Keratinocyte (primary cell): ENCODE measurements around the gene KLF1. TPM values are rescaled to one million over a fixed set of nuclear protein-coding genes. Genes with fewer than 3 reads are reported as not detected.

ENCODE experiments used
- DNase-seq: peaks from one replicate; pipeline ENCODE4 v3.0.0-alpha.2; 2011; ENCODE audit warnings: low read depth, missing footprints, low spot score
- FAIRE-seq: peaks from 2 replicates; lab custom pipeline; 2011; peaks lifted over from hg19 to GRCh38; lab: Jason Lieb, UNC
- H2AFZ ChIP-seq: 2 replicates; pipeline ENCODE4 v1.6.0; 2012; ENCODE audit warnings: low read length, control low read depth, inconsistent platforms; ENCODE audit not compliant: control insufficient read depth
- H3K27ac ChIP-seq: 2 replicates; pipeline ENCODE4 v1.5.1; 2011; ENCODE audit warnings: low read length; ENCODE audit not compliant: control insufficient read depth, insufficient read depth
- H3K27me3 ChIP-seq: 3 replicates; pipeline ENCODE4 v1.6.0; 2011; ENCODE audit warnings: low read length; ENCODE audit not compliant: control insufficient read depth, insufficient read depth; ENCODE audit errors: extremely low read depth
- H3K36me3 ChIP-seq, 2 experiments: 2 replicates in 1 of 2; 3 replicates in 1 of 2; pipeline ENCODE4 v1.5.1; 2011; ENCODE audit warnings: low read length in 2 of 2, mild to moderate bottlenecking in 1 of 2; ENCODE audit not compliant: control insufficient read depth in 2 of 2, insufficient read depth in 2 of 2; ENCODE audit errors: extremely low read depth in 1 of 2
- H3K4me1 ChIP-seq: 3 replicates; pipeline ENCODE4 v1.5.1; 2011; ENCODE audit warnings: low read length; ENCODE audit not compliant: control insufficient read depth, insufficient read depth; ENCODE audit errors: extremely low read depth
- H3K4me2 ChIP-seq: 3 replicates; pipeline ENCODE4 v1.6.0; 2011; ENCODE audit warnings: low read depth, low read length; ENCODE audit not compliant: control insufficient read depth, insufficient read depth; ENCODE audit errors: extremely low read depth
- H3K4me3 ChIP-seq, 3 experiments: fragments of 200-600 bp in 1 of 3; sonication (generic) in 1 of 3; 2 replicates in 2 of 3; 3 replicates in 1 of 3; pipeline ENCODE4 v1.5.1; 2011 to 2016; ENCODE audit warnings: low read length in 3 of 3, mild to moderate bottlenecking in 3 of 3, control low read depth in 2 of 3, inconsistent platforms in 1 of 3, low read depth in 1 of 3, mixed read lengths in 1 of 3, mixed run types in 1 of 3, moderate library complexity in 1 of 3; ENCODE audit not compliant: control insufficient read depth in 2 of 3, insufficient read depth in 2 of 3; ENCODE audit errors: extremely low read depth in 1 of 3
- H3K79me2 ChIP-seq: 2 replicates; pipeline ENCODE4 v1.6.0; 2012; ENCODE audit warnings: low read length; ENCODE audit not compliant: control insufficient read depth, insufficient read depth
- H3K9ac ChIP-seq: 3 replicates; pipeline ENCODE4 v1.6.0; 2011; ENCODE audit warnings: low read length; ENCODE audit not compliant: control insufficient read depth, insufficient read depth; ENCODE audit errors: extremely low read depth
- H3K9me1 ChIP-seq: 3 replicates; pipeline ENCODE4 v1.6.0; 2011; ENCODE audit warnings: low read length; ENCODE audit not compliant: control insufficient read depth, insufficient read depth; ENCODE audit errors: extremely low read depth
- H3K9me3 ChIP-seq: 2 replicates; pipeline ENCODE4 v1.5.1; 2012; ENCODE audit warnings: low read depth, low read length; ENCODE audit not compliant: control insufficient read depth
- H4K20me1 ChIP-seq: 3 replicates; pipeline ENCODE4 v1.6.0; 2011; ENCODE audit warnings: low read length; ENCODE audit not compliant: control insufficient read depth, insufficient read depth; ENCODE audit errors: extremely low read depth
- CTCF ChIP-seq, 3 experiments: IDR thresholded peaks in 1 of 3; conservative IDR thresholded peaks in 1 of 3; optimal IDR thresholded peaks in 1 of 3; 2 replicates in 2 of 3; 3 replicates in 1 of 3; pipeline versions ENCODE3 to v1.5.1; 2011; ENCODE audit warnings: low read length in 3 of 3, mild to moderate bottlenecking in 3 of 3, moderate library complexity in 2 of 3, control low read depth in 1 of 3, inconsistent platforms in 1 of 3; ENCODE audit not compliant: insufficient read depth in 2 of 3; ENCODE audit errors: extremely low read depth in 1 of 3
- EZH2 ChIP-seq: IDR thresholded peaks from one replicate; pipeline ENCODE4 v1.6.1; 2012; ENCODE audit warnings: inconsistent platforms, mild to moderate bottlenecking, low read length, moderate library complexity
- dilution Hi-C: fragments of 300-500 bp; cut with MboI; formaldehyde crosslinking; loops from one replicate; pipeline ENCODE4 v1.7.0; 2020; ENCODE audit warnings: low sequenced_read_pairs; ENCODE audit not compliant: extremely low pct_ligation_motif_present
- polyA plus RNA-seq, 5 experiments: library from polyadenylated mRNA; depleted of rRNA in 3 of 5; stranded (reverse) in 3 of 5; stranded (forward) in 1 of 5; unstranded in 1 of 5; fragments of >200 nt; gene quantifications; 1 replicate in 1 of 5; 2 replicates in 3 of 5; 3 replicates in 1 of 5; pipeline versions ENCODE4 v1.2.1 to v1.2.3, GENCODE V29; 2011 to 2012; ENCODE audit warnings: missing spikeins in 2 of 5, low read depth in 1 of 5, low replicate concordance in 1 of 5

The KLF1 gene
- polyA plus RNA-seq, 1 donor (not counting 4 experiments of a cell fraction or from before 2014, with no cell fraction given), result not detected

GRCh38 chr19:12932392-12933286, 45.6 kb upstream of the KLF1 start:
- peaks cover 25 to 27% of the 10 kb centered on the region in 2 experiments for H3K36me3 ChIP-seq
- H3K79me2 ChIP-seq, result peaks cover 36% of the 10 kb centered on the region
- no peaks in the 10 kb centered on the region for H4K20me1 ChIP-seq
- H3K4me3 ChIP-seq, result peak overlapping the region; percentile 80 to 98 (median 82)
- H3K9ac ChIP-seq, result peak overlapping the region; percentile 92
- peak overlapping the region; percentile 97 for H3K4me2 ChIP-seq
- H3K27me3 ChIP-seq, result no peaks in the 10 kb centered on the region
- peak overlapping the region; percentile 83 for H2AFZ ChIP-seq
- no peak for TF ChIP-seq CTCF (optimal IDR thresholded peaks at IDR 0.05 in 1 of 3, IDR thresholded peaks at IDR 0.05 in 1 of 3, conservative IDR thresholded peaks at IDR 0.05 in 1 of 3; ENCODE audit: extremely low read depth in 1 of 3, insufficient read depth in 2 of 3, low read length in 3 of 3)
- no peak for TF ChIP-seq EZH2
- no peaks in the 10 kb centered on the region for H3K9me1 ChIP-seq
- FAIRE-seq (no peak), DNase-seq (no peak)
- H3K27ac ChIP-seq, result peak overlapping the region; percentile 75
- peaks cover 10% of the 10 kb centered on the region for H3K4me1 ChIP-seq
- no peaks in the 10 kb centered on the region for H3K9me3 ChIP-seq
- dilution Hi-C loops, result no loop called here

DNA sequence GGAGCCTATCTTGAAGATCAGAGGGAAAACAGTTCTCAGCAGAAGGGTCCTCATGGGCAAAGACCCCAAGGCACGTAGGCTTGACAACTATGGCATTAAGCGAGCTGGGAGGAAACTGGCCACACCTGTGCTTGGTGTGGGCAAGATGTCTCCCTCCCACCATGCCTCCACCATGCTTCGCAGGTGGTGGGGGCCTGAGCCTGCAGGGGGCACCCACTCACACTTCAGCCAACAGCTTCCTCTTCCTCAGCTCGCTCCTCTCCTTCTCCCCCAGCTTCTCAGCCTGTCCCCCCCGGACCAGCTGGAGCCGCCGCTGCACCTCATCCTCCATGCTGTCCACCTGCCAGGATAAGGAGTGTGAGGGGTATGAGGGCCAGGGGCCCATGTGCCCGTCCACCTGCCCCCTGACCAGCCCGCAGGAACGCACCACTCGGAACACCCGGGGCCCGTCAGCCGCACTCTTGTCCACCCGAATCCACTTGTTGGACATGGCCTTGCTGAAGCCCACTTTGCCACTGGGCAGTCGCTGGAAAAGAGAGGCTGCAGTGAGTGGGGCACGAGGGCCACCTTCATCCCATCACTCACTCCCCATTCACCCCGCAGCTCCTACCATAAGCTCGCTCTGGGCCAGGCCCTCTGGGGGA, 43.1 kb upstream of the KLF1 start:
- DNase-seq (no peak), FAIRE-seq (no peak)
- Histone ChIP-seq H3K9me1 (no peaks in the 10 kb centered on the region), H3K4me1 (peaks cover 6% of the 10 kb centered on the region), H3K36me3 (peaks cover 34 to 36% of the 10 kb centered on the region in 2 experiments), H3K79me2 (peaks cover 36% of the 10 kb centered on the region), H3K9me3 (no peaks in the 10 kb centered on the region), H3K27ac (no peak overlapping the region), H3K4me2 (no peak overlapping the region), H3K4me3 (no peak overlapping the region), H2AFZ (no peak overlapping the region), H3K9ac (no peak overlapping the region), H4K20me1 (peaks cover 3% of the 10 kb centered on the region), H3K27me3 (no peaks in the 10 kb centered on the region)
- dilution Hi-C loops, result no loop called here
- TF ChIP-seq EZH2 (no peak), CTCF (optimal IDR thresholded peaks at IDR 0.05 in 1 of 3, IDR thresholded peaks at IDR 0.05 in 1 of 3, conservative IDR thresholded peaks at IDR 0.05 in 1 of 3; ENCODE audit: extremely low read depth in 1 of 3, insufficient read depth in 2 of 3, low read length in 3 of 3) (peak in 1 of 3 experiments; percentile 1)
